Measurements from ENCODE around the gene SPEM2.

Gene SPEM2

GRCh38 chr17:7426896-7427489 lies 1.6 kb downstream of the SPEM2 start:
- H3K4me3 ChIP-seq (ENCODE audit: low read depth, low read length), result no peak overlapping the region
- DNase-seq, result no peak

GRCh38 chr17:7427549-7427948 lies 2.1 kb downstream of the SPEM2 start:
- no peak overlapping the region for H3K27ac ChIP-seq
- no peaks in the 10 kb centered on the region for H3K27me3 ChIP-seq (ENCODE audit: insufficient read depth, low read depth, severe bottlenecking)
- no peak for DNase-seq
- no peaks in the 10 kb centered on the region for H3K36me3 ChIP-seq
- TF ChIP-seq CTCF (IDR thresholded peaks at IDR 0.05; ENCODE audit: low read depth, low read length), result no peak
- H3K9me3 ChIP-seq (ENCODE audit: severe bottlenecking), result no peaks in the 10 kb centered on the region
- H3K4me3 ChIP-seq (ENCODE audit: low read depth, low read length), result no peak overlapping the region

More at GRCh38 chr17:7426896-7427489, 1.6 kb downstream of the SPEM2 start:
- Histone ChIP-seq H3K27me3 (ENCODE audit: insufficient read depth, low read depth, severe bottlenecking) (no peaks in the 10 kb centered on the region), H3K27ac (no peak overlapping the region), H3K36me3 (no peaks in the 10 kb centered on the region), H3K9me3 (ENCODE audit: severe bottlenecking) (no peaks in the 10 kb centered on the region)
- no peak for TF ChIP-seq CTCF (IDR thresholded peaks at IDR 0.05; ENCODE audit: low read depth, low read length)

DNA sequence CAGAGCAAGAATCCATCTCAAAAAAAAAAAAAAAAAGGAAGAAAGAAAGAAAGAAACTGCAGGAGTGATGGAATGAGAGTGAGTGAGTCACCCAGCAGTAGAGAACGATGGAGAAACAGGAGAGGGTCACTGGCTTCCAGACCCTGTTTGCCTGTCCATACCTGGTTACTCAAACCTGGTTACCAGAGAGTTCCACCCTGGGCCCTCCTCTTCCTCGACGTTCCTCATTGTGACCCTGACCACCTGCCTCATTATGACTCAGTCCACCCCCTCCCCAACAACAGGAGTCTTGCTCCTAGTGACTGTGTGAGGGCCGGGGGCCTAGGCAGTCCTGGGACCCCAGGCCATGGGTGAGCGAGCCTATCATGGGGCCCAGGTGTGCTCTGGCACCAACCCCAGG lies 3.1 kb downstream of the SPEM2 start, which contains the start of gene SPEM3:
TSS of gene SPEM3 (plus strand) at position 301 of the 400 bp plus-strand sequence. CDS start at position 347, 46 bp downstream.
- Histone ChIP-seq H3K27ac (no peak within 1 kb of the TSS), H3K36me3 (no peaks in the 10 kb centered on the region), H3K27me3 (ENCODE audit: insufficient read depth, low read depth, severe bottlenecking) (no peaks in the 10 kb centered on the region), H3K9me3 (ENCODE audit: severe bottlenecking) (no peaks in the 10 kb centered on the region), H3K4me3 (ENCODE audit: low read depth, low read length) (no peak within 1 kb of the TSS)
- DNase-seq, result no peak
- no peak for TF ChIP-seq CTCF (IDR thresholded peaks at IDR 0.05; ENCODE audit: low read depth, low read length)

DNA sequence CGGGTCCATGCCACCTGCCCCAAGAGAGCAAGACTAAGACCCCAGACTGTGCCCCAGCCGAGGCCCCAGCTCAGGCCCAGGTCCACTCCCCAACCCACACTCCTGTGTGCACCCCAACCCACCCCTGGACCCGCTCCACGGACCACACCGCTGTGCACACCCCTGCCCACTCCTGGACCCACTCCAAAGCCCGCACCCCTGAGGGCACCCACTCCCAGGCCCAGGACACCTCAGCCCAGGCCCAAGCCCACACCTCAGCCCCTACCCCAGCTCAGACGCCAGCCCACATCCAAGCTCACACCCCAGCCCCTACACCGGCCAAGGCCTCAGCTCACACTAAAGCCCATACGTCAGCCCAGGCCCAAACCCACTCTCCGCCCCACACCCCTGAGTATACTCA lies 4.3 kb downstream of the SPEM2 start:
- no peak for DNase-seq
- H3K4me3 ChIP-seq (ENCODE audit: low read depth, low read length), result no peak overlapping the region
- no peaks in the 10 kb centered on the region for H3K27me3 ChIP-seq (ENCODE audit: insufficient read depth, low read depth, severe bottlenecking)
- TF ChIP-seq CTCF (IDR thresholded peaks at IDR 0.05; ENCODE audit: low read depth, low read length), result no peak
- no peaks in the 10 kb centered on the region for H3K36me3 ChIP-seq
- H3K9me3 ChIP-seq (ENCODE audit: severe bottlenecking), result no peaks in the 10 kb centered on the region
- H3K27ac ChIP-seq, result no peak overlapping the region

- peaks cover 1% of the 10 kb centered on the region for H3K27me3 ChIP-seq (ENCODE audit: insufficient read depth, low read depth, severe bottlenecking)
- H3K27ac ChIP-seq, result no peak overlapping the region
- no peak overlapping the region for H3K4me3 ChIP-seq (ENCODE audit: low read depth, low read length)
- H3K9me3 ChIP-seq (ENCODE audit: severe bottlenecking), result no peaks in the 10 kb centered on the region
- no peak for TF ChIP-seq CTCF (IDR thresholded peaks at IDR 0.05; ENCODE audit: low read depth, low read length)
- no peaks in the 10 kb centered on the region for H3K36me3 ChIP-seq
- no peak for DNase-seq
These were observed 5.8 kb downstream of the SPEM2 start for GRCh38 chr17:7431231-7431630.

DNA sequence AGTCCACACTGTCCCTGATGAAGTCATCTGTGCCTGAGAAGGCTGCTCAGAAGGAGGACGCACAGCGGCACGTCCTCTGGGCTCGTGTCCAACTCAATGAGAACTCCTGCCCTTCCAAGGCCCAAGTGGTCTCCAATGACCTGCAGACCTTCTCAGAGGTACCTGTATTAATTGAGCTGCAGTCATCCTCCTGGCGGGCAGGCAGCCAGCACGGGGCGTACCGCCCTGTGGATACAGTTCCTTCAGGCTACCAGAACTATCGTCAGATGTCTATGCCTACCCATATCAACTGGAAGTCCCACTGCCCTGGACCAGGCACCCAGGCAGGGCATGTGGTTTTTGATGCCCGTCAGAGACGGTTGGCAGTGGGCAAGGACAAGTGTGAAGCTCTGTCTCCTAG lies 6.9 kb downstream of the SPEM2 start:
- DNase-seq, result no peak
- Histone ChIP-seq H3K9me3 (ENCODE audit: severe bottlenecking) (no peaks in the 10 kb centered on the region), H3K36me3 (no peaks in the 10 kb centered on the region), H3K4me3 (ENCODE audit: low read depth, low read length) (no peak overlapping the region), H3K27ac (no peak overlapping the region), H3K27me3 (ENCODE audit: insufficient read depth, low read depth, severe bottlenecking) (peaks cover 5% of the 10 kb centered on the region)
- TF ChIP-seq CTCF (IDR thresholded peaks at IDR 0.05; ENCODE audit: low read depth, low read length), result no peak

All from WERI-Rb-1 (cell line).